OCI-LY1 (cell line): ENCODE results near the gene ZER1.

ENCODE experiments used
- H2AFZ ChIP-seq: fragments of 200-600 bp; sonication (generic), shearing (Covaris generic); 2 replicates; pipeline ENCODE4 v1.6.0; 2014; ENCODE audit warnings: antibody characterized with exemption, mild to moderate bottlenecking, low read length
- H3F3A ChIP-seq: fragments of 200-600 bp; sonication (generic), shearing (Covaris generic); 2 replicates; pipeline ENCODE4 v1.6.0; 2014; ENCODE audit warnings: mild to moderate bottlenecking, antibody characterized with exemption, low read length, moderate library complexity; ENCODE audit not compliant: insufficient read depth
- H3K27ac ChIP-seq: fragments of 200-600 bp; sonication (generic); 2 replicates; pipeline ENCODE4 v1.5.1; 2014; ENCODE audit warnings: low read length, mixed run types, mild to moderate bottlenecking, low read depth; ENCODE audit not compliant: poor library complexity, severe bottlenecking
- H3K27me3 ChIP-seq: fragments of 200-600 bp; sonication (generic); 2 replicates; pipeline ENCODE4 v1.6.0; 2014; ENCODE audit warnings: antibody characterized with exemption, mild to moderate bottlenecking, low read length, moderate library complexity; ENCODE audit not compliant: insufficient read depth
- H3K36me3 ChIP-seq: fragments of 200-600 bp; sonication (generic); 2 replicates; pipeline ENCODE4 v1.6.1; 2014; ENCODE audit warnings: mild to moderate bottlenecking, antibody characterized with exemption, low read length, moderate library complexity, mixed read lengths; ENCODE audit not compliant: insufficient read depth
- H3K4me1 ChIP-seq: fragments of 200-600 bp; sonication (generic); 2 replicates; pipeline ENCODE4 v1.5.1; 2014; ENCODE audit warnings: mild to moderate bottlenecking, low read length, moderate library complexity; ENCODE audit not compliant: insufficient read depth, severe bottlenecking
- H3K4me2 ChIP-seq: fragments of 200-600 bp; sonication (generic), shearing (Covaris generic); 2 replicates; pipeline ENCODE4 v1.6.1; 2014; ENCODE audit warnings: low read length
- H3K4me3 ChIP-seq: fragments of 200-600 bp; sonication (generic); 2 replicates; pipeline ENCODE4 v1.5.1; 2014; ENCODE audit warnings: low read length, low read depth, mild to moderate bottlenecking, mixed read lengths; ENCODE audit not compliant: poor library complexity, severe bottlenecking
- H3K79me2 ChIP-seq: fragments of 200-600 bp; shearing (Covaris generic); 2 replicates; pipeline ENCODE4 v1.6.1; 2016; ENCODE audit warnings: mixed run types, low read length, mixed read lengths; ENCODE audit not compliant: insufficient read depth
- H3K9ac ChIP-seq: fragments of 200-600 bp; sonication (generic), shearing (Covaris generic); 2 replicates; pipeline ENCODE4 v1.6.1; 2014; ENCODE audit warnings: mild to moderate bottlenecking, low read length, mixed read lengths
- H3K9me2 ChIP-seq: fragments of 200-600 bp; sonication (generic), shearing (Covaris generic); 2 replicates; pipeline ENCODE4 v1.6.1; 2014; ENCODE audit warnings: low read depth, mild to moderate bottlenecking, low read length, mixed read lengths
- H3K9me3 ChIP-seq: fragments of 200-600 bp; shearing (Covaris generic); 2 replicates; pipeline ENCODE4 v1.6.1; 2014; ENCODE audit warnings: low read length, mixed read lengths
- H4K20me1 ChIP-seq: fragments of 200-600 bp; sonication (generic), shearing (Covaris generic); 2 replicates; pipeline ENCODE4 v1.6.0; 2016; ENCODE audit warnings: mild to moderate bottlenecking, low read length; ENCODE audit not compliant: insufficient read depth
- CTCF ChIP-seq: fragments of 200-600 bp; sonication (generic), shearing (Covaris generic); IDR thresholded peaks from 2 replicates; pipeline ENCODE4 v1.5.1; 2017; ENCODE audit warnings: mild to moderate bottlenecking, antibody characterized with exemption, low read length, moderate library complexity, mixed read lengths
- EZH2 ChIP-seq: fragments of 200-600 bp; sonication (generic), shearing (Covaris generic); IDR thresholded peaks from 2 replicates; pipeline ENCODE4 v1.8.0; 2017; ENCODE audit warnings: borderline replicate concordance, mixed run types, mild to moderate bottlenecking, antibody characterized with exemption, low read length, moderate library complexity, mixed read lengths

ZER1 gene

GRCh38 chr9:128818839-128819715 is 47.4 kb upstream of the ZER1 start:
- TF ChIP-seq EZH2: no peak
- H3K4me1 ChIP-seq: peaks cover 11% of the 10 kb centered on the region
- H3K9me3 ChIP-seq: no peaks in the 10 kb centered on the region
- no peaks in the 10 kb centered on the region for H3K9me2 ChIP-seq
- no peaks in the 10 kb centered on the region for H3K27me3 ChIP-seq
- peaks cover 33% of the 10 kb centered on the region for H3K36me3 ChIP-seq
- no peaks in the 10 kb centered on the region for H3K79me2 ChIP-seq
- H3K4me3 ChIP-seq: peak overlapping the region; percentile 71
- 0 out of 2 replicates have a peak, but pooled peaks cover 5% of the 10 kb centered on the region for H3F3A ChIP-seq
- no peak overlapping the region for H2AFZ ChIP-seq
- H3K4me2 ChIP-seq: peak overlapping the region; percentile 96
- peak overlapping the region; percentile 55 for H3K27ac ChIP-seq
- no peaks in the 10 kb centered on the region for H4K20me1 ChIP-seq
- H3K9ac ChIP-seq: peak overlapping the region; percentile 69

- H2AFZ ChIP-seq: no peak within 1 kb of the TSS
- H3K9ac ChIP-seq: peak within 1 kb of the TSS; percentile 69
- peak within 1 kb of the TSS; percentile 96 for H3K4me2 ChIP-seq
- TF ChIP-seq EZH2 (no peak), CTCF (peak; percentile 86)
- peaks cover 11% of the 10 kb centered on the region for H3K4me1 ChIP-seq
- H4K20me1 ChIP-seq: no peaks in the 10 kb centered on the region
- 0 out of 2 replicates have a peak, but pooled peaks cover 5% of the 10 kb centered on the region for H3F3A ChIP-seq
- no peaks in the 10 kb centered on the region for H3K27me3 ChIP-seq
- H3K9me3 ChIP-seq: no peaks in the 10 kb centered on the region
- no peaks in the 10 kb centered on the region for H3K79me2 ChIP-seq
- H3K36me3 ChIP-seq: peaks cover 25% of the 10 kb centered on the region
- no peaks in the 10 kb centered on the region for H3K9me2 ChIP-seq
- H3K27ac ChIP-seq: peak within 1 kb of the TSS; percentile 55
- peak within 1 kb of the TSS; percentile 71 for H3K4me3 ChIP-seq
Measured at GRCh38 chr9:128818099-128818838, 46.5 kb upstream of the ZER1 start, which contains the start of gene ENDOG. Gene ENDOG, plus strand, starts transcription at chr9:128818500. Its CDS starts 185 bp downstream, at chr9:128818685.

GRCh38 chr9:128810873-128811272 is 39.1 kb upstream of the ZER1 start:
- Histone ChIP-seq H3K9me3 (no peaks in the 10 kb centered on the region), H3K9me2 (no peaks in the 10 kb centered on the region), H3K4me1 (no peaks in the 10 kb centered on the region), H3K4me3 (no peak overlapping the region), H3K9ac (no peak overlapping the region), H2AFZ (no peak overlapping the region), H4K20me1 (no peaks in the 10 kb centered on the region), H3K36me3 (peaks cover 16% of the 10 kb centered on the region), H3K27me3 (no peaks in the 10 kb centered on the region), H3K27ac (no peak overlapping the region), H3K79me2 (no peaks in the 10 kb centered on the region), H3K4me2 (no peak overlapping the region), H3F3A (peaks cover 3% of the 10 kb centered on the region; the same call in 1 of the 2 replicates)
- no peak for TF ChIP-seq EZH2
- TF ChIP-seq CTCF: no peak
